ENCODE measurements around the gene ZMYND12.

GRCh38 chr1:42414551-42415496 is 41.0 kb downstream of the ZMYND12 start:
- TF ChIP-seq, protein P1, sequence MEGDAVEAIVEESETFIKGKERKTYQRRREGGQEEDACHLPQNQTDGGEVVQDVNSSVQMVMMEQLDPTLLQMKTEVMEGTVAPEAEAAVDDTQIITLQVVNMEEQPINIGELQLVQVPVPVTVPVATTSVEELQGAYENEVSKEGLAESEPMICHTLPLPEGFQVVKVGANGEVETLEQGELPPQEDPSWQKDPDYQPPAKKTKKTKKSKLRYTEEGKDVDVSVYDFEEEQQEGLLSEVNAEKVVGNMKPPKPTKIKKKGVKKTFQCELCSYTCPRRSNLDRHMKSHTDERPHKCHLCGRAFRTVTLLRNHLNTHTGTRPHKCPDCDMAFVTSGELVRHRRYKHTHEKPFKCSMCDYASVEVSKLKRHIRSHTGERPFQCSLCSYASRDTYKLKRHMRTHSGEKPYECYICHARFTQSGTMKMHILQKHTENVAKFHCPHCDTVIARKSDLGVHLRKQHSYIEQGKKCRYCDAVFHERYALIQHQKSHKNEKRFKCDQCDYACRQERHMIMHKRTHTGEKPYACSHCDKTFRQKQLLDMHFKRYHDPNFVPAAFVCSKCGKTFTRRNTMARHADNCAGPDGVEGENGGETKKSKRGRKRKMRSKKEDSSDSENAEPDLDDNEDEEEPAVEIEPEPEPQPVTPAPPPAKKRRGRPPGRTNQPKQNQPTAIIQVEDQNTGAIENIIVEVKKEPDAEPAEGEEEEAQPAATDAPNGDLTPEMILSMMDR (IDR thresholded peaks at IDR 0.05): no peak
- TF ChIP-seq EP300 (IDR thresholded peaks at IDR 0.05): no peak

Measured in ovary (tissue), 3 donors.